Measurements from ENCODE around the gene RANBP10. TPM values are rescaled to one million over a fixed set of nuclear protein-coding genes. Genes with fewer than 3 reads are reported as not detected.

The RANBP10 gene
- total and polyA plus RNA-seq, 2 of the 13 experiments (the other 11 are each of a cell fraction or from before 2014, with no cell fraction given), result 9.2 to 22.7 TPM

GRCh38 chr16:67847064-67847861 lies 40.9 kb upstream of the RANBP10 start, which contains the start of gene CENPT (continued):
- no peak; the same call in 1 of the 2 replicates for TF ChIP-seq ZMAT3 (CRISPR knock-in tag; conservative IDR thresholded peaks at IDR 0.05)
- TF ChIP-seq FUBP1 (CRISPR knock-in tag; IDR thresholded peaks at IDR 0.05; ENCODE audit: borderline replicate concordance), result no peak
- TF ChIP-seq ARNT2 (CRISPR knock-in tag; IDR thresholded peaks at IDR 0.05; ENCODE audit: low read depth), result no peak; the same call in 1 of the 2 replicates
- TF ChIP-seq ZNF740 (CRISPR knock-in tag; IDR thresholded peaks at IDR 0.05), result no peak
- no peak for TF ChIP-seq KLF11 (CRISPR knock-in tag; IDR thresholded peaks at IDR 0.05)
- no peak for TF ChIP-seq HMGXB4 (CRISPR knock-in tag; IDR thresholded peaks at IDR 0.05; ENCODE audit: borderline replicate concordance in 1 of 2, low read depth in 1 of 2)
- no peak for TF ChIP-seq AFF4 (CRISPR knock-in tag; IDR thresholded peaks at IDR 0.05)
- no peak for TF ChIP-seq POGZ (CRISPR knock-in tag; IDR thresholded peaks at IDR 0.05)
- TF ChIP-seq ZNF749 (CRISPR knock-in tag; IDR thresholded peaks at IDR 0.05; ENCODE audit: borderline replicate concordance), result no peak
- TF ChIP-seq ATF5 (CRISPR knock-in tag; IDR thresholded peaks at IDR 0.05; ENCODE audit: low read depth), result no peak
- peak; percentile 85 for TF ChIP-seq ZNF777 (CRISPR knock-in tag; IDR thresholded peaks at IDR 0.05)
- TF ChIP-seq DPF2 (CRISPR knock-in tag; IDR thresholded peaks at IDR 0.05; ENCODE audit: borderline replicate concordance, low read depth), result no peak
- TF ChIP-seq SOX13 (IDR thresholded peaks at IDR 0.05), result no peak
- no peak for TF ChIP-seq SOX13 (CRISPR knock-in tag; conservative IDR thresholded peaks at IDR 0.05 in 1 of 2, IDR thresholded peaks at IDR 0.05 in 1 of 2)

Measured in HepG2 (cell line).